CD4-positive, alpha-beta memory T cell (primary cell): ENCODE results near the gene CNGA4. TPM values are rescaled to one million over a fixed set of nuclear protein-coding genes. Genes with fewer than 3 reads are reported as not detected.

Source experiments
- CTCF ChIA-PET: fragments of 350-600 bp; sonication (Branson Sonifier 250); formaldehyde crosslinking; loops from one replicate; lab custom pipeline; 2021; ENCODE audit warnings: inconsistent platforms; ENCODE audit not compliant: partially characterized antibody; lab: Charles Lee
- POLR2A ChIA-PET: fragments of 350-600 bp; sonication (Branson Sonifier 250); formaldehyde crosslinking; loops from one replicate; lab custom pipeline; 2021; ENCODE audit not compliant: partially characterized antibody; lab: Charles Lee
- DNase-seq, 5 donors: peaks; one replicate each; pipeline versions ENCODE4 v3.0.0 to v3.0.0-alpha.2; 2020 to 2022; ENCODE audit warnings: mixed read lengths in 1 of 5
- H3K27ac ChIP-seq: one replicate; pipeline ENCODE4 v1.7.0; 2013; ENCODE audit warnings: low read depth, low read length
- H3K27me3 ChIP-seq: 2 replicates; pipeline ENCODE4 v1.7.0; 2013; ENCODE audit warnings: mild to moderate bottlenecking, low read length, moderate library complexity; ENCODE audit not compliant: insufficient read depth
- H3K36me3 ChIP-seq: 2 replicates; pipeline ENCODE4 v1.7.0; 2013; ENCODE audit warnings: mild to moderate bottlenecking, low read length, moderate library complexity; ENCODE audit not compliant: insufficient read depth
- H3K4me1 ChIP-seq: 2 replicates; pipeline ENCODE4 v1.7.0; 2013; ENCODE audit warnings: mild to moderate bottlenecking, low read length, moderate library complexity; ENCODE audit not compliant: insufficient read depth
- H3K4me3 ChIP-seq, 2 donors: one replicate each; pipeline ENCODE4 v1.7.0; 2013; ENCODE audit warnings: low read length in 2 of 2, mild to moderate bottlenecking in 1 of 2
- H3K9me3 ChIP-seq, 2 donors: one replicate each; pipeline ENCODE4 v1.7.0; 2013; ENCODE audit warnings: low read length in 2 of 2, control low read depth in 1 of 2; ENCODE audit not compliant: control insufficient read depth in 1 of 2
- H3K27ac Mint-ChIP-seq, 7 donors: one replicate each; pipeline ENCODE4 v1.8.0; 2020 to 2021; ENCODE audit warnings: mixed read lengths in 7 of 7, mild to moderate bottlenecking in 6 of 7, inconsistent platforms in 3 of 7, moderate library complexity in 3 of 7
- H3K27me3 Mint-ChIP-seq, 2 donors: one replicate each; pipeline ENCODE4 v1.8.0; 2020 to 2021; ENCODE audit warnings: mixed read lengths in 2 of 2
- H3K36me3 Mint-ChIP-seq, 2 donors: one replicate each; pipeline ENCODE4 v1.8.0; 2020 to 2021; ENCODE audit warnings: mixed read lengths in 2 of 2, inconsistent platforms in 1 of 2, mild to moderate bottlenecking in 1 of 2
- H3K4me1 Mint-ChIP-seq, 4 donors: one replicate each; pipeline ENCODE4 v1.8.0; 2020 to 2021; ENCODE audit warnings: mixed read lengths in 4 of 4, mild to moderate bottlenecking in 1 of 4
- H3K4me3 Mint-ChIP-seq, 8 donors: one replicate each; pipeline ENCODE4 v1.8.0; 2020 to 2021; ENCODE audit warnings: mixed read lengths in 8 of 8, mild to moderate bottlenecking in 7 of 8, moderate library complexity in 6 of 8, inconsistent platforms in 3 of 8
- H3K9me3 Mint-ChIP-seq, 8 donors: one replicate each; pipeline ENCODE4 v1.8.0; 2020 to 2021; ENCODE audit warnings: mixed read lengths in 8 of 8, mild to moderate bottlenecking in 5 of 8, inconsistent platforms in 3 of 8, moderate library complexity in 1 of 8
- intact Hi-C: fragments of 100-400 bp; cut with micrococcal nuclease; formaldehyde crosslinking; loops from one replicate; pipeline ENCODE4 v1.15.1; 2023
- polyA plus RNA-seq, 2 donors: library from polyadenylated mRNA; unstranded; fragments of 300-500 nt; fragmentation: Illumina TruSeq; gene quantifications; one replicate each; pipeline ENCODE4 v1.2.3, GENCODE V29; 2021
- total RNA-seq, 2 experiments: library from RNA; stranded (reverse); gene quantifications; one replicate each; pipeline ENCODE4 v1.2.3, GENCODE V29; 2021

The CNGA4 gene, protein sequence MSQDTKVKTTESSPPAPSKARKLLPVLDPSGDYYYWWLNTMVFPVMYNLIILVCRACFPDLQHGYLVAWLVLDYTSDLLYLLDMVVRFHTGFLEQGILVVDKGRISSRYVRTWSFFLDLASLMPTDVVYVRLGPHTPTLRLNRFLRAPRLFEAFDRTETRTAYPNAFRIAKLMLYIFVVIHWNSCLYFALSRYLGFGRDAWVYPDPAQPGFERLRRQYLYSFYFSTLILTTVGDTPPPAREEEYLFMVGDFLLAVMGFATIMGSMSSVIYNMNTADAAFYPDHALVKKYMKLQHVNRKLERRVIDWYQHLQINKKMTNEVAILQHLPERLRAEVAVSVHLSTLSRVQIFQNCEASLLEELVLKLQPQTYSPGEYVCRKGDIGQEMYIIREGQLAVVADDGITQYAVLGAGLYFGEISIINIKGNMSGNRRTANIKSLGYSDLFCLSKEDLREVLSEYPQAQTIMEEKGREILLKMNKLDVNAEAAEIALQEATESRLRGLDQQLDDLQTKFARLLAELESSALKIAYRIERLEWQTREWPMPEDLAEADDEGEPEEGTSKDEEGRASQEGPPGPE
- under 1 TPM; 0.58 to 0.61 TPM for total RNA-seq
- not detected for polyA plus RNA-seq

DNA sequence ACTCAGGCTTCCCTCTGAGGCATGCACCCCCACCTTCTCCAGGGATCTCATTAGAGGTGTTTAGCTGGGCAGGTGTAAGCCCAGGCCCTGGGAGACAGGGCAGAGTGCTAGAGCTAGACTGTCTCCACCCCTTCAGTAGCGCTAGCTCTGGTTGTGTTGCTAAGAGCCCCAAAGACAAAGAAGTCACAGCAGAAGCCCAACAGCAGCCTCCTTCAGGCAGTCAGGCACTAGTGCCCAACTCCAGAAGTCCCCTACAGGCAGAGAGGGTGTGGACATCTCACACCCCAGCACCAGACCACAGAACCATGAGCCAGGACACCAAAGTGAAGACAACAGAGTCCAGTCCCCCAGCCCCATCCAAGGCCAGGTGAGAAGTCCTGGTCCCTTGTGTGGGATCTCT is at the start of gene CNGA4:
Gene CNGA4 (plus strand): TSS at position 188 of the 400 bp plus-strand sequence. CDS start 118 bp downstream, at position 306.
- H3K4me3 Mint-ChIP-seq, result no peak within 1 kb of the TSS
- Histone ChIP-seq H3K4me3 (no peak within 1 kb of the TSS), H3K27me3 (no peaks in the 10 kb centered on the region), H3K9me3 (no peaks in the 10 kb centered on the region), H3K4me1 (peaks cover 9% of the 10 kb centered on the region), H3K27ac (no peak within 1 kb of the TSS), H3K36me3 (no peaks in the 10 kb centered on the region)
- intact Hi-C loops, result loop anchor here (10.0 kb wide), 6 partner anchors 446 to 1746 kb away; partner anchors contain the start of genes EIF3F, MRPL17, PPFIBP2 and TRIM22
- CTCF ChIA-PET, result interaction anchor here (3.2 kb wide), 1 partner anchor 12 kb away, joined by 14 read pairs; no protein-coding TSS in a partner anchor
- peaks cover 2 to 14% of the 10 kb centered on the region in 2 donors for H3K27me3 Mint-ChIP-seq
- H3K27ac Mint-ChIP-seq, result peak within 1 kb of the TSS in 1 of 7 donors; percentile 12
- no peak for DNase-seq
- POLR2A ChIA-PET, result no interaction called here
- H3K4me1 Mint-ChIP-seq, result peaks cover 7 to 16% (median 9%) of the 10 kb centered on the region in 4 donors
- H3K36me3 Mint-ChIP-seq, result peaks cover 0 to 6% of the 10 kb centered on the region in 2 donors
- no peaks in the 10 kb centered on the region for H3K9me3 Mint-ChIP-seq

DNA sequence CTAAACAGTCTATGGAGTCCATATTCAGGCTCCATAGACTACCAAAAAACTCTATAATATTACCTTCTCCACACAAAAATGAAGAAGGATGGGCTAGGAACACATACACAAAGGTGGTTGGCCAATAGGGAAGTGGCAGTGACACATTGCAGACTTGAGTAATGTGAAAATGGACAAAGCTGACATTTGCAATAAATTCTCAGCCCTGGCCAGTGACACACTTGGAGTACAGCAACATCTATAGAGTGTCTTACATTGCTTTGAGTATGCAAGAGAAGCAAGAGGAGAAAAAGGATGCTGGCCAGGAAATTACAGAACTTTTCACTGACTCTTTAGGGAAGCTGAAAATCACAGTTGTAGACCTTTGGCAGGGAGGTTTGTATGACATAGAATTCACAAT is 47.1 kb upstream of the CNGA4 start:
- Histone ChIP-seq H3K4me1 (no peaks in the 10 kb centered on the region), H3K4me3 (no peak overlapping the region), H3K36me3 (no peaks in the 10 kb centered on the region), H3K27me3 (no peaks in the 10 kb centered on the region), H3K27ac (no peak overlapping the region), H3K9me3 (no peaks in the 10 kb centered on the region)
- CTCF ChIA-PET, result no interaction called here
- Mint-ChIP-seq H3K4me1 (peaks cover 0 to 6% (median 3%) of the 10 kb centered on the region in 4 donors), H3K27me3 (no peaks in the 10 kb centered on the region), H3K4me3 (no peak overlapping the region), H3K27ac (no peak overlapping the region), H3K9me3 (peaks cover 0 to 2% (median 0%) of the 10 kb centered on the region in 8 donors), H3K36me3 (no peaks in the 10 kb centered on the region)
- no peak for DNase-seq
- intact Hi-C loops, result no loop called here
- POLR2A ChIA-PET, result no interaction called here

DNA sequence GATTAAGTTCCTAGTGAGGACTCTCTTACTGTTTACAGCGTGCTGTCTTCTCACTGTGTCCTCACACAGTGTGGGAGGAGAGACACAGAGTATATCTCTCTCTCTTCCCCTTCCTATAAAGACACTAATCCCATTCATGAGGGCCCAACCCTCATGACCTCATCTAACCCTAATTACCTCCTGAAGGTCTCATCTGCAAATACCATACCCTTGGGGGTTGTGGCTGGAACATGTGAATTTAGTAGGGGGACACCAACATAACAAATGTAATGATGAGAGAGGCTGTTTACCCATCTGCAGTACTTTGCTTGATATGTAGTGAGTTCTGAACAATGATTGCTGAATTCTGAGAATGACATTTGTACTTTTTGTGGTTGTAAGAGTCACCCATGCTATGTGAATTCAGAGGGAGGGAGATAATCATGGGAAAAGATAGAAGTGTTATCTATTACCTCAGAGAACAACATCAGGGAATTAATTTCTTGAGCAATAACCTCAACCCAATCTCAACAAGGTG is 44.8 kb upstream of the CNGA4 start:
- H3K9me3 Mint-ChIP-seq, result peaks cover 0 to 2% (median 0%) of the 10 kb centered on the region in 8 donors
- CTCF ChIA-PET, result no interaction called here
- POLR2A ChIA-PET, result no interaction called here

DNA sequence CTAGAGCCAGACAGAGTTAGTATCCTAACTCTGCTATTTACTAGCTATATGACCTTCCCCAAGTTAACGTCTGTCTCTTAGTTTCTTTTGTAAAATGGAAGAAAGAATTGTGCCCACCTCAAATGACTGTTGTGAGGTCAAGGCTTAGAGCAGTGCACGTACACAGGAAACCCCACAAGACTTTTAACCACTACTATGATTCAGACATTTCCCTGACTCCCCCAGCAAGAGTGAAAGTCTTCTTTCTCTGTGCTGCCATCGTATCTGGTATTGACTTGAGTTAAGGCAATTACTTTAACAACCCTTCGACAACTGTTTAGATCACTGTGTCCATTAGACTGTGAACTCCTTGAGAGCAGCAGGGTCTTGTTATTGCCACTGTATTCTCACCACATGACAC is 42.5 kb upstream of the CNGA4 start:
- Histone ChIP-seq H3K36me3 (no peaks in the 10 kb centered on the region), H3K9me3 (no peaks in the 10 kb centered on the region), H3K4me1 (no peaks in the 10 kb centered on the region), H3K27me3 (no peaks in the 10 kb centered on the region), H3K4me3 (no peak overlapping the region), H3K27ac (no peak overlapping the region)
- intact Hi-C loops, result no loop called here
- Mint-ChIP-seq H3K4me3 (no peak overlapping the region), H3K27ac (no peak overlapping the region), H3K9me3 (peaks cover 0 to 1% (median 0%) of the 10 kb centered on the region in 8 donors), H3K4me1 (peaks cover 0 to 14% (median 8%) of the 10 kb centered on the region in 4 donors), H3K36me3 (no peaks in the 10 kb centered on the region), H3K27me3 (no peaks in the 10 kb centered on the region)
- ChIA-PET POLR2A (no interaction called here), CTCF (no interaction called here)
- no peak for DNase-seq

More for the DNA sequence above, 44.8 kb upstream of the CNGA4 start:
- H3K36me3 ChIP-seq, result no peaks in the 10 kb centered on the region
- no peaks in the 10 kb centered on the region for H3K27me3 ChIP-seq
- Mint-ChIP-seq H3K4me1 (peaks cover 0 to 6% (median 3%) of the 10 kb centered on the region in 4 donors), H3K27me3 (no peaks in the 10 kb centered on the region), H3K27ac (no peak overlapping the region), H3K36me3 (no peaks in the 10 kb centered on the region), H3K4me3 (no peak overlapping the region)
- no peak for DNase-seq
- intact Hi-C loops, result no loop called here
- H3K4me1 ChIP-seq, result no peaks in the 10 kb centered on the region
- no peaks in the 10 kb centered on the region for H3K9me3 ChIP-seq
- H3K4me3 ChIP-seq, result no peak overlapping the region
- H3K27ac ChIP-seq, result no peak overlapping the region

DNA sequence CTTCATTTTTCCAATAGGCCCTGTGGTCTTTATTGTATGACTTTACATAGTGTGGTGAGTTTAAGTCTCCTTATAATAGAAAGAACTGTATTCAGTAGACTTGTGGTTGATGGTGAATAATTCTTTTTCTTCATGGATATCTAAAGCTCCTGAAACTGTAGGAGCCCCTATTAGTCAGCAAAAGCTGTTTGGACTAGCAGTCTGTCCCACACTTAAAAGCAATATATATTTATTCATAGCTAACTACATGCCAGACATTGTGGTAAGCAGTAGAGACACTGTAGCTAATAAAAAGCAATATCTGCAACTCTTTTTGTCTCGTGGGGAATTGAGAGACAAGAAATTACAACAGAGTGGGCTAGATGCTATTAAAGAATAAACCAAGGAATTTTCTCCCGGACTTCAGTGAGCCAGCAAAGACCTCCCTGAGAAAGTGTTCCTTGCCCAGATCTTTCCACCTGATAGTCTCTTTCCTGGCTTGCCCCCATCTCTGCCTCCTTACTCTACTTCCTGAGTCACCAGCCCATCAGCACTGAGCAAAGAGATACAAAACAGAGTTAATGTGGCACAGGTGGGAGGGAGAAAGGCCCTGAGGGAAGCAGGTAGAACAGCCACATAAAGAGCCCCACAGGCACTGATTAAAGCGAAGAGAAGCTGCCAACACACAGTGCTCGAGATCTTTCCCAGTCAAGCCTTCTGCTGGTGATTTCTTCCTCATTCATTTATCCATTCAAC is 41.3 kb upstream of the CNGA4 start:
- intact Hi-C loops, result no loop called here
- POLR2A ChIA-PET, result no interaction called here
- CTCF ChIA-PET, result no interaction called here

DNA sequence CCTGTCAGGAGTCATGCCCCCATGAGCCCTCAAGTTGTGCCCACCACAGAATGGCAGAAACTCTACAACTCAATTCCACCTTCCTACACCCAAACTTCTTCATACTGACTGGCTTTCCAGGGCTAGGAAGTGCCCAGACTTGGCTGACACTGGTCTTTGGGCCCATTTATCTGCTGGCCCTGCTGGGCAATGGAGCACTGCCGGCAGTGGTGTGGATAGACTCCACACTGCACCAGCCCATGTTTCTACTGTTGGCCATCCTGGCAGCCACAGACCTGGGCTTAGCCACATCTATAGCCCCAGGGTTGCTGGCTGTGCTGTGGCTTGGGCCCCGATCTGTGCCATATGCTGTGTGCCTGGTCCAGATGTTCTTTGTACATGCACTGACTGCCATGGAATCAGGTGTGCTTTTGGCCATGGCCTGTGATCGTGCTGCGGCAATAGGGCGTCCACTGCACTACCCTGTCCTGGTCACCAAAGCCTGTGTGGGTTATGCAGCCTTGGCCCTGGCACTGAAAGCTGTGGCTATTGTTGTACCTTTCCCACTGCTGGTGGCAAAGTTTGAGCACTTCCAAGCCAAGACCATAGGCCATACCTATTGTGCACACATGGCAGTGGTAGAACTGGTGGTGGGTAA is 39.6 kb upstream of the CNGA4 start, which contains the start of gene OR52W1:
Gene OR52W1 (plus strand): TSS at position 51 of the 637 bp plus-strand sequence. CDS start 0 bp downstream, at position 51.
- Histone ChIP-seq H3K4me3 (no peak within 1 kb of the TSS), H3K27me3 (no peaks in the 10 kb centered on the region), H3K36me3 (no peaks in the 10 kb centered on the region), H3K9me3 (no peaks in the 10 kb centered on the region), H3K4me1 (peaks cover 18% of the 10 kb centered on the region), H3K27ac (no peak within 1 kb of the TSS)
- Mint-ChIP-seq H3K4me3 (no peak within 1 kb of the TSS), H3K9me3 (peaks cover 0 to 1% (median 0%) of the 10 kb centered on the region in 8 donors), H3K4me1 (peaks cover 18 to 38% (median 25%) of the 10 kb centered on the region in 4 donors), H3K27me3 (no peaks in the 10 kb centered on the region), H3K36me3 (no peaks in the 10 kb centered on the region), H3K27ac (peak within 1 kb of the TSS in 2 of 7 donors; percentile 20 to 43)
- POLR2A ChIA-PET, result no interaction called here
- no peak for DNase-seq
- CTCF ChIA-PET, result no interaction called here
- intact Hi-C loops, result no loop called here

More for the DNA sequence above, 41.3 kb upstream of the CNGA4 start:
- no peaks in the 10 kb centered on the region for H3K27me3 Mint-ChIP-seq
- Histone ChIP-seq H3K4me1 (peaks cover 2% of the 10 kb centered on the region), H3K9me3 (no peaks in the 10 kb centered on the region), H3K27me3 (no peaks in the 10 kb centered on the region), H3K36me3 (no peaks in the 10 kb centered on the region), H3K27ac (no peak overlapping the region), H3K4me3 (no peak overlapping the region)
- H3K4me3 Mint-ChIP-seq, result no peak overlapping the region
- peaks cover 0 to 1% (median 0%) of the 10 kb centered on the region in 8 donors for H3K9me3 Mint-ChIP-seq
- DNase-seq, result no peak
- peaks cover 2 to 21% (median 10%) of the 10 kb centered on the region in 4 donors for H3K4me1 Mint-ChIP-seq
- no peaks in the 10 kb centered on the region for H3K36me3 Mint-ChIP-seq
- no peak overlapping the region for H3K27ac Mint-ChIP-seq
